GM21529 (cell line): Measurements from ENCODE around the gene NR1H3.
A peak's percentile ranks its signal among the peaks of the same experiment; 100 is the strongest.

Source experiments
- ATAC-seq: cut with Tn5 transposase; IDR thresholded peaks from one replicate; pipeline ENCODE4 v1.9.1; 2021; ENCODE audit not compliant: unreplicated experiment

NR1H3 gene

DNA sequence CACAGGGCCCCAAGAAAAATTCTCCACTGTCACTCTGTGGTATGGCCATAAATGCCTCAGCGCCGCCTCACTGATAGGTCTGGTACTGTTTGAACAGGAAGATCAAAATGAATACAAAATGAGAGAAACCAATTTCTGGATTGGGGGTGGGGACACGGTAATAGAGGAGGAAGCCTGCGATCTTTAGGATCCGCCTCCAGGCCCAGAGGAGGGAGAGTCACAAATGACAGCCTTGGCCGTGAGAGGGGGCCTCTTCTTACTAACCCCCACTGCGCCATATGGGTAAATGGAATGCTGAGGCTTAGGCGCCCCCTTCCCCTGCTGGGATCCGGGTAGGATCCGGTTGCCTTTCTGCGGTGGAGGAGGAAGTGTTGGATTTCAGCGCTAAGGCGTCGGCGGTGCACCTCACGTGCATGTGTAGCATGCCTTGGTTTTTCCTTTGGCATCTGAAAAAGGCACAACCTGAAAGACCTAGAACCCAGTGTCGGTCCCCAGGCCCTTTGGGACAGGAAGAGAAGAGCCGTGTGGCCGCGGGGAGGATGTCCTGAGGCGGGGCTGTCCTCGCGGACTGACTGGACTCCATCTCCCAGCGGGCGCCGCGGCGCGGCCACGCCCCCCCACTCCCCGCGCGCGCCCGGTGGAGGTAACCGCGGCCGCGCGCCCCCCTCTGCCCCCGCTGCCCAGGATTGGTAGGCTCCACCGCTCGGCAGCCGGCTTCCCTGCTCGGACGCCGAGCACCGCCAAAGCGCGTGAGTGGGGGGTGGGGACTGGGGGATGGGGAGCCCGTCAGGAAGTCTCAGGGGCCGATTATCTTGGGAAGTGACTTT lies 11.4 kb downstream of the NR1H3 start:
- peak; percentile 54 for ATAC-seq

DNA sequence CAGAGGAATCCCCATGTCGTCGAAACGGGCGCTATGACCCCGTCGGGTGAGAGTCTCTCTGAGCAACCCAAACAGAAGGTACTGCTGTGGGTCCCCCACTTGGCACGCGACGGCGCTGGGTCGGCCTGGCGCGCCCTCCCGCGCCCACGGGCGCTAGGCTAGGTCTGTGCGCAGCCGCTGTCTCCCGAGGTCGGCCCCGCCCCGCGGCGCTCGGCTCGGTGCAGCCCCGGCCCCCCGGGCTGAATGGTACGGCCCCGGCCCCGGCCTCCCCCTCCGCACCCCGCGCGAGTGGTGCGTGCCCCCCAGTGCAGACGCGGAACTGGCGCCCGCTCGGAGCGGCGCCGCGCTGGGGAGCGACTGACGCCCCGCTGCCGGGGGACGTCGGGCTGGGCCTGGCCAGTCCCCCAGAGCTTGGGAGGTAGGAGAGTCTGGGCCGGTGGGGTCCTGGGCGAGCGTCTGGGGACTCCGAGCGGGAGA lies 12.1 kb downstream of the NR1H3 start, which contains the start of gene MADD:
MADD (plus strand) TSS at position 305 of the 477 bp plus-strand sequence.
- peak; percentile 73 for ATAC-seq

DNA sequence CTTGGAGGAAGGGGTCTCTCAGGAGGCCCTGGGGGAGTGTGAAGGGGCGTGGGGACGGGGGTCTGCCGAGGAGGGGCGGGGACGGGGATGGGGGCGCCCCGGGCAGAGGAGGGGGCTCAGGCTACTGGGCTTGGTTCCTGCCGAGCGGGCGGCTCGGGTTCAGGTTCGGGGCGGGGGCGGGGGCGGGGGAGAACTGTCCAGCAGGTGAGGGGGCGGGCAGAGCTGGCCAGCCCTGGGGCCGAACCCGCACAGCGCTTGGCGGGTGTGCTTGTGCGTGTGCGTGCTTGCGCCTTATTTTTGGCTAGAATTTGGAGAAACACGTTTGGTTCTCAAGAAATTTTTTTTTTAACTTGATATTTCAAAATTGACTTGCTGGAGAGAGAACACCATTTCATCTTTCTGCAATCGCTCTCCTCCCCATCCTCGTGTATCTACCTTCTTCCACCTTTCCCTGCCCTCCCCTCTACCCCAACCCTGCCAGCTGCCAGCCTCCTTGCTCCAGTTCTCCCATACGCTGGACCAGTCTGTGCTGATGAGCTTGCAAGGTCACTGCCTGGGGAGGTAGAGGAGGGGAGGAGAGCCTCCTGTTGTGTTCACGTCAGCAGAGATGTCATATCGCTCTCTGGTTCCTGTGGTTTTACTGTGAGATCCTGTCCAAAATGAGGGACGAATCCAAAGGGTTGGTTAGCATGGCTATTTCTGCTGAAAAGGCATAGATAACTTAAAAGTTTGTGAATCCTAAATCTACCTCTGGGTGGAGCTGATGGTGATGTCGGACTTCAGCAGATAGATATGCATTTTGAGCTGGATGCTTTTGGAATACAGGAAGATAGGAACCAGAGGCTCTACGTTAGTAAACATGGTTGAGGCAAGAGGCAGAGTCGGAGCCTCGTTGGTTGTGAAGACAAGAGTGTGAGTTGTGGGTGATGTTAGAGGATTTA lies 12.8 kb downstream of the NR1H3 start:
- ATAC-seq = no peak

DNA sequence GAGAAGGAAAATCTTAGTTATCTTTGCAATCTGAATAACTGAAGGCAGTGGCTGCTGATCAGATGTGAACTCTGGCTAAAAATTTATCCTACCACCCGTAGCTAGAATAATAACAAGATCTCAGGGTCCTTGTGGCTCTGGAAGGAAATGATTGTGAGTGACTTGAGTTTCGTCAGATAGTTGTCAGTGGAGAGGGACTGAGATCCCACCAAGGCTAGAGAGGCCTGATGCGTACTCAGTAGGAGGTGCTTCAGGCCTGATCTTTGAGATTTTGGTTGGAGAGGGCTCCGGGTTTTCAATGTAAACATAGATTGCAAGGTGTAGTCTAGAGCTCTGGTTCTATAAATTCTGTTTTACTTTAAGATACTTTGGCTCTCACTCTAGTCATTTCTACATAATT lies 13.5 kb downstream of the NR1H3 start:
- ATAC-seq = no peak

DNA sequence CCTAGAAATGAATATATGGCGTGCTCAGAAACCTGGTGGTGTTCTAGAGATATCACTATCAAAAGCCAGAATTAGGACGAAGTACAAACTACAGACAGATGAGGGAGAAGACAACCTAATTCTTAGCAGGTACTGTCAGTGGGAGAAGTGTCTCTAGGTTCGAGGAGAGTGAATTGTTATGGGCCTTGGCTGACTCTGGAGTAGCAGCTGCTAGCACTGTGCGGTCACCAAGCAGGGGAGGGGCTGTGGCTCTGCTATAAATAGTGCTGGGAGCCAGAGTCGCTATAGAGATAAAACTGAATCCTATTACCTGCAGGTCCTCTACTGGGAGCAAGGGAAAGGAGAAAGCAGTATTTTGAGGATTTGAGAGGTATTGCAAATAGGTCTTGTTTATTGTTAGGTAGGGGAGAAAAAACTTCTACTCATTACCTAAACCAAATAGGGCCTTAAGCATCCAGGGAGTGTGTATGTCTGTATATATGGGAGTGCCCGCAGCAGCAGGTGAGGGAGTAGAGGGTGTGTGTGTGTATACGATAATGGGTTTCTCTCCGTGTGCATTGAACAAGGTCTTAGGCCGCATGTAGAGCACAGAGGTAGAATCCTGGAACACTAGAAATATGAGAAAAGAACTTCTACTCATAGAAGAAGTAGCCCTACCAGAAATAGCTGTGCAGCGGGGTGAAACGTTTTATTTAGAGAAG lies 14.3 kb downstream of the NR1H3 start:
- ATAC-seq = peak; percentile 20

DNA sequence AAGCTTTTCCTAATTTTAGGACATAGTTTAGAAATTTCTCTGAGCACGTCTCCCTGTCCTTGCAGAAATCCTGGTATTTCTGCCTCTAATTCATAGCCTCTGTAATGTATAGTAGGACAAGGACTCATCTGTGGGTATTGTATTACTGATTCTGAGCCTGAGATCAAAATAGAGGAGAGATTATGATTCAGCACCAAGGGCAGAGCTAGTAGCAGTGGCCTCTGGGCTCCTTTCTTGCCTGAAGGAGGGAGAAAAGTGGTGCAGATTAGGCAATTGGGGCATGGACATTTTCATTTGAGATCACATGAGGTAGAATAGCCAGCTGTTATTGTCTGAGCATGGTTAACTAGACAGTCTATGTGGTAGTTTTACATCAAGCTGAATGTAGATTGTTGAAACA lies 14.9 kb downstream of the NR1H3 start:
- no peak for ATAC-seq

DNA sequence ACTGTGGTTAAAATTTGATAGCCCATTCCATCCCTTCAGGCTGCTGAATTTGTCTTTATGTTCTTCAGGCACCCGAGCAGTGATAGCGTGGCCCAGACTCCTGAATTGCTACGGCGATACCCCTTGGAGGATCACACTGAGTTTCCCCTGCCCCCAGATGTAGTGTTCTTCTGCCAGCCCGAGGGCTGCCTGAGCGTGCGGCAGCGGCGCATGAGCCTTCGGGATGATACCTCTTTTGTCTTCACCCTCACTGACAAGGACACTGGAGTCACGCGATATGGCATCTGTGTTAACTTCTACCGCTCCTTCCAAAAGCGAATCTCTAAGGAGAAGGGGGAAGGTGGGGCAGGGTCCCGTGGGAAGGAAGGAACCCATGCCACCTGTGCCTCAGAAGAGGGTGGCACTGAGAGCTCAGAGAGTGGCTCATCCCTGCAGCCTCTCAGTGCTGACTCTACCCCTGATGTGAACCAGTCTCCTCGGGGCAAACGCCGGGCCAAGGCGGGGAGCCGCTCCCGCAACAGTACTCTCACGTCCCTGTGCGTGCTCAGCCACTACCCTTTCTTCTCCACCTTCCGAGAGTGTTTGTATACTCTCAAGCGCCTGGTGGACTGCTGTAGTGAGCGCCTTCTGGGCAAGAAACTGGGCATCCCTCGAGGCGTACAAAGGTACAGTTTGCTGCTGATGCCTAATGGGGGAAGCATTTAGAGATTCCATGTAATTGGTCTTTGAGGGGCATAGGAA lies 16.9 kb downstream of the NR1H3 start:
- no peak for ATAC-seq

DNA sequence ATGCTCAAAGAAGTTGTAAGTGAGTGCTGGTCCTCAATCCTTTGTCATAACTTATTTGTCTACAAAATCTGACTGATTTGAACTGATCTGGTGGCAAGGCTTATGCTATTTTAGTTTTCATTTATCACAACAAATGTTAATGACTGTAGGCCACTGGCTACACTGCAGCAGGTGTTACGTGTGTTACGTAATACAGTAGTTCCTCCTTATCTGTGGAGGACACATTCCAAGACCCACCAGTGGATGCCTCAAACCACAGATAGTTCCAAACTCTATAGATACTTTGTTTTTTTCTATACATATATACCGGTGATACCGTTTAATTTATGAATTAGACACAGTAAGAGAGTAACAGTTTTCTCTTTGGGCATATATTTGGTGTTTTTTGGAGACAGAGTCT lies 19.1 kb downstream of the NR1H3 start:
- no peak for ATAC-seq

DNA sequence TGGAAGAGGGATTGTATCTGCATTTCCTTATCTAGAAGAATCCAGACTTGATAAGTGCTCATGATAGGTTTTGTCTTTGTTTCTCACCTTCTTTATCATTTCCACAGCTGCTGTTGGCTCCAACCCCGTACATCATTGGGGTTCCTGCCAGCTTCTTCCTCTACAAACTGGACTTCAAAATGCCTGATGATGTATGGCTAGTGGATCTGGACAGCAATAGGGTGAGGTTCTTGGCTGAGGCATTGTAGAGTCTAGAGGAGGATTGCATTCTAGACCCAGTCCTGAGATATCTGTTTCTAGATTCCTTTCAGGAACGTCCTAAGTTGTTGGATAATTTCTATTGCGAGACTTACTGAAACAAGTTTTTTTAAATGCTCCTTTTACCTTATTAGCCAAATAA lies 20.3 kb downstream of the NR1H3 start:
- no peak for ATAC-seq

DNA sequence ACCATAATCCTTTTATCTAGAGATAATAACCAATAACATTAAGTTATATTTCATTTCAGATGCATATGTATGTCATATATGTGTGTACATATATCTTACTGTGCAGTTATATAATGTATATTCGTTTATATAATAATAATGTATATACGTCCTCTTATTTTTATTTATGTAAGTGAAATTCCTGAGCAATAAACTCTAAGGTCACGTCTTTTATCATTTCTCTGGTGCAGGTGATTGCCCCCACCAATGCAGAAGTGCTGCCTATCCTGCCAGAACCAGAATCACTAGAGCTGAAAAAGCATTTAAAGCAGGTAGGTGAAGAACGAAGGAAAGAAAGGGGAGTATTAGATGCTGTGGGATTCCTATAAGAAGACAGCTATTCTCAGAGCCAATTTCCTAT lies 21.0 kb downstream of the NR1H3 start:
- no peak for ATAC-seq

DNA sequence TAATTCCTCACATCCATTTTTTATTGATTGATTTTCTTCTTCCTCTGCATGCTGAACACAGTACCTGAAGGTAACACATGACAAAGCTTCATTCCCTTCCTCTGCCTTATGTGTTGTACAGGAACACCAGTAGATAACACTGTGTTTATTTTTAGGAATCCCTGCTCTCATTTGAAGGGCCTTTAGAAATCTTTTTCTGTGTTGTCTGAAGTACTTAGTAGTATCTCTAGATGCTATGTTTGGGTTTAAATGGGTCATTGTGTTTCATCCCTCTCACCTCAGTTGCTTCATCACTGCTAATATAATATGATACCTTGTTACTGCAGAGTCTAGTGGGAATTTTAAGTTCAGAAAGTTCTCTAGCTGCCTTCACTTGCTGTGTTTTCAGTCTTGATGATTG lies 22.3 kb downstream of the NR1H3 start:
- ATAC-seq = no peak

DNA sequence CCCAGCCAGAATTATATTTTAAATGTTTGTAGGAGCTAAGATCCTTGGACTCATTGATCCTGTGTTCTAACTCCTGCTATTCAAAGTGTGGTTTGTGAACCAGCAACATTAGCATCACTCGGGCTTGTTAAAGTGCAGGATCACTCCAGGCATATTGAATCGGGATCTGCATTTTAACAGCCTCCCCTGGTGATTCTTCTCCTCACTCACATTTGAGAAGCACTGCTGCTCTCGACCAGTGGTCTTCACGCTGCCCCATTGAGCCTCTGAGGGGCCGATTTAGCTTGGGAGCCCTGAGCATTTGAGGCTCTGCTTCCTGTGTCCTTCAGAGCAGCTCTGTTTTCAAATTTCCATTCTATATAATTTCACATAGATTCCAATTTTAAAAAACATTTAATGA lies 23.1 kb downstream of the NR1H3 start:
- no peak for ATAC-seq

DNA sequence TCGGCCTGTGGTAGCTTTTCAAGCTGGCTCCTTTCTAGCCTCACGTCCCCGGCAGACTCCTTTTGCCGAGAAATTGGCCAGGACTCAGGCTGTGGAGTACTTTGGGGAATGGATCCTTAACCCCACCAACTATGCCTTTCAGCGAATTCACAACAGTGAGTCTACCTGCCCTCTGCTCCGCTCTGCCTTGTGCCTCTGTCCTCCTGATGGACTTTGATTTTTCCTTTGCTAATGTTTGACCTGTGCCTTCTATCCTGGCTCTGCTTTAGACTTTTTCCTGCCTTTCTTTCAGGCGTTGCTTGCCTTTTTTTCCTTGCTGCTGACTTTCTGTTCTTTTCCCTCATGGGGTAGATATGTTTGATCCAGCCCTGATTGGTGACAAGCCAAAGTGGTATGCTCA lies 24.7 kb downstream of the NR1H3 start:
- no peak for ATAC-seq

DNA sequence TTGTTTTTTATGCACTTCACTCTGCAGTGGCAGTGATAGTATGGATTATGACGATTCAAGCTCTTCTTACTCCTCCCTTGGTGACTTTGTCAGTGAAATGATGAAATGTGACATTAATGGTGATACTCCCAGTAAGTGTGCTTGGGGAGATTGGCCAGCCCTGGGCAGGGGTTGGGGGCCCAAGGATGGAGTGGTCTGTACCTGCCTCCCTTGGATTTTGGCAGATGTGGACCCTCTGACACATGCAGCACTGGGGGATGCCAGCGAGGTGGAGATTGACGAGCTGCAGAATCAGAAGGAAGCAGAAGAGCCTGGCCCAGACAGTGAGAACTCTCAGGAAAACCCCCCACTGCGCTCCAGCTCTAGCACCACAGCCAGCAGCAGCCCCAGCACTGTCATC lies 26.4 kb downstream of the NR1H3 start:
- ATAC-seq = no peak

DNA sequence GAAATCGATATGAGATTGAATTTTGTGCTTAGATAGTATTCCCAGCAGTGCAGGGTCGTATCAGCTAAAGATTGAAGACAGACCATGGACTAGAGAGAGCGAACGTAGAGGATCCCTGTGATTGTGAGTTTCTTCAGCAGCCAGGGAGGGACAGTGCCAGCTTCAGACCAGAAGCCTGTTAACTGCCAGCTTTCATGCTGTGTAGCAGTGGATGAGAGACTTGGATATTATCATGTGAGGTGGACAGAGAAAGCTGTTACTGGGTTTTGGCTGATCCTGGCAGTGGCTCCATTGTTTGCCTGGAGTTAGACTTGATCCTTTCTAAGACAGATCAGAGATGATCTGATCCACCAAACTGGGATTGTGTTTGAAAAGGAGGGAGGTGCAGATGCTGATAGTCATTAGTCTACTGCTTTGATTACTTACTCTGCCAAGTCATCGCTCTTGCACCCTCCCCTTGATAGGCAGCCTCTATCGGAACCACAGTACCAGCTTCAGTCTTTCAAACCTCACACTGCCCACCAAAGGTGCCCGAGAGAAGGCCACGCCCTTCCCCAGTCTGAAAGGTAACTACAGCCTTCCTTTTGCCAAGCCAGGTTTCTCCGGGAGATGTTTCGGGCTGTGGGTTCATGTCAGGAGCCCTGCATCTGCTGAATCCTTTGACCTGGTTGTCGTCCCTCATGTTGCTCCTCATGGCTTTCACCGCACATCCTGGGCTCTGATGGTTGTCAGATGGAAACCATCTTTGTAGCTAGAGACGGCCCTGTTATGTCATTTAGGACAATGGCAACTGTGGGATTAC lies 28.4 kb downstream of the NR1H3 start:
- no peak for ATAC-seq

DNA sequence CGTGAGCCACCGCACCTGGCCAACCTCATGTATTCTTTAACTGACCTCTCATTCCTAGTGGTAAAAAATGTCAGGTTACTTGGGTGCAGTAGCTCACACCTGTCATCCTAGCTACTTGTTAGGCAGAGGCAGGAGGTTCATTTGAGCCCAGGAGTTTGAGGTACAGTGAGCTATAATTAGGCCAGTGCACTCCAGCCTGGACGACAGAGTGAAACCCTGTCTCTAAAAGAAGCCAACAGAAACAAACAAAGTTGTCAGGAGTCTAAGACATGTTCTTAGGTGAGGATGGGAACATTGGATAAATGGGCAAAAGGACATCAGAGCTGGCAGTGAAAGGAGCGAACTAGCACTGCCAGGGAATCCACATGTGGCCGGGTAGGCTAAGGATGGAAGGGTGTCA lies 30.3 kb downstream of the NR1H3 start:
- ATAC-seq = no peak

DNA sequence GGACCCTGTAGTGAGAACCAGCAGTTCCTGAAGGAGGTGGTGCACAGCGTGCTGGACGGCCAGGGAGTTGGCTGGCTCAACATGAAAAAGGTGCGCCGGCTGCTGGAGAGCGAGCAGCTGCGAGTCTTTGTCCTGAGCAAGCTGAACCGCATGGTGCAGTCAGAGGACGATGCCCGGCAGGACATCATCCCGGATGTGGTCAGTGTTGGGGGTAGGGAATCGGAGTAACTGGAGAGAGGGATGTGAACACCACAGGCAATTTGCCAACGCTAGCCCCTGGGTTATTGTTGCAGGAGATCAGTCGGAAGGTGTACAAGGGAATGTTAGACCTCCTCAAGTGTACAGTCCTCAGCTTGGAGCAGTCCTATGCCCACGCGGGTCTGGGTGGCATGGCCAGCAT lies 32.1 kb downstream of the NR1H3 start:
- ATAC-seq = no peak

DNA sequence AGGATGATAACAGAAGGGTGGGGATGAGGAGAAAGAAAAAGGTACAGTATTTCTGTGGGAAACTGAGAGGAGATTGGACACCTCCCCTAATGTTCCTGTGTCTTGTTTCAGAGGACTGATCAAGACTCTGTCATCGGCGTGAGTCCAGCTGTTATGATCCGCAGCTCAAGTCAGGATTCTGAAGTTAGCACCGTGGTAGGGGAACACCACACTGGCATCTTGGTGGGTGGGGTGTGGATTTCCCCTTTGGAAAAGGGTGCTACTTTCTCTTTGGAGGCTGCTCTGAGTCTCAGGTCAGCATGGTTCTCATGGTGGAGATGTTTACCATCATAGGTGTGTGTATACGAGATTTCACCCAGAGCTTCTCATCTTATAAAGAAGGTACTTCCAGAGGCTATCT lies 37.6 kb downstream of the NR1H3 start:
- no peak for ATAC-seq

DNA sequence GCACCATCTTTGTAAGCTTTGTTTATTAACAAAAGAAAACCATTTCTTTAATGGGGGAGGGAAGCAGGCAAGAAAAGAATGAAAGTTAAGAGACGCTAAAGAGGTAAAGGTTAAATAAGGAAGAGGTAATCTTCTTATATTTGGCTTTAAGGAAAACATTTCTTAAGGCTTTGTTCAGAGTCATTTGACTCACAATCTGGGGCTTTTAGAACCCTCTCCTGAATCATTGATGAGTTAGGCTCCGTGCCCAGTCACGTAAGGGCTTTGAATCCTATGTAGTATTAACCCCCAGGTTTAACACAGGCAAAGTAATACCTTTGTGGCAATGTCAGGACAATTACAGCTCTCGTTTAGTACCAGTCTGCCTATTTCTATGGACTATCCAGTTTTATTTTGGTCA lies 38.2 kb downstream of the NR1H3 start:
- no peak for ATAC-seq

DNA sequence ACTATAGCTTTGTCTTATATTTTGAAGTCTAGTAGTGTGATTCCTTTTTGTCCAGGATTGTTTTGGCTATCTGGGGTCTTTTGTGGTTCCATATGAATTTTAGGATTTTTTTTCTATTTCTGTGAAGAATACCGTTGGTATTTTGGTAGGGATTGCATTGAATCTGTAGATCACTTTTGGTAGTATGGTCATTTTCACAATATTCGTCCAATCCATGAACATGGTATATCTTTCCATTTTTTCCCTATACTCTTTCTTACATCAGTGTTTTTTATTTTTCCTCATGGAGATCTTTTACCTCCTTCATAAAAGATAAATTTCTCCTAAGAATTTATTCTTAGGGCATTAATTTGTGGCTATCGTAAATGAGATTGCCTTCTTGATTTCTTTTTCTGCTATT lies 41.3 kb downstream of the NR1H3 start:
- no peak for ATAC-seq
